GM12878 (cell line): ENCODE data around the gene CTSW. TPM values are rescaled to one million over a fixed set of nuclear protein-coding genes. Genes with fewer than 3 reads are reported as not detected.

Experiments used
- ASH2L ChIP-seq: fragments of 300-600, 200-600 bp; sonication (generic); IDR thresholded peaks from 2 replicates; pipeline ENCODE4 v1.6.1; 2017; ENCODE audit warnings: low read depth, mild to moderate bottlenecking, borderline replicate concordance
- ATF2 ChIP-seq: IDR thresholded peaks from 2 replicates; pipeline ENCODE4 v1.6.1; 2012; ENCODE audit warnings: low read length, inconsistent platforms
- BACH1 ChIP-seq: fragments of 450-650 bp; IDR thresholded peaks from 2 replicates; pipeline ENCODE4 v1.6.1; 2017; ENCODE audit warnings: mild to moderate bottlenecking, borderline replicate concordance
- BHLHE40 ChIP-seq, 2 experiments: fragments of 450-650 bp in 1 of 2; IDR thresholded peaks; 2 replicates each; pipeline ENCODE4 v1.6.1; 2011 to 2017; ENCODE audit warnings: low read depth in 2 of 2, borderline replicate concordance in 1 of 2, improper control_type of control experiment in 1 of 2, low read length in 1 of 2, mild to moderate bottlenecking in 1 of 2
- CREB1 ChIP-seq: IDR thresholded peaks from 2 replicates; pipeline ENCODE4 v1.6.1; 2012; ENCODE audit warnings: low read depth, mild to moderate bottlenecking, inconsistent platforms
- DPF2 ChIP-seq: fragments of 450-650 bp; IDR thresholded peaks from 2 replicates; pipeline ENCODE4 v1.6.1; 2017; ENCODE audit warnings: mild to moderate bottlenecking
- HCFC1 ChIP-seq: fragments of 150-350 bp; IDR thresholded peaks from 2 replicates; pipeline ENCODE4 v1.6.1; 2014; ENCODE audit warnings: low read length
- NFIC ChIP-seq: IDR thresholded peaks from 2 replicates; pipeline ENCODE4 v1.6.1; 2012; ENCODE audit warnings: low read depth, mild to moderate bottlenecking, inconsistent platforms, low read length, moderate library complexity
- PML ChIP-seq: IDR thresholded peaks from 2 replicates; pipeline ENCODE4 v1.6.1; 2012; ENCODE audit warnings: low read length, inconsistent platforms
- POLR2AphosphoS5 ChIP-seq: IDR thresholded peaks from 2 replicates; pipeline ENCODE4 v1.6.1; 2011; ENCODE audit warnings: mild to moderate bottlenecking, low read length, inconsistent platforms
- RAD51 ChIP-seq: fragments of 450-650 bp; IDR thresholded peaks from 2 replicates; pipeline ENCODE4 v1.6.1; 2016; ENCODE audit warnings: moderate library complexity, mild to moderate bottlenecking, inconsistent platforms
- SIN3A ChIP-seq: IDR thresholded peaks from 2 replicates; pipeline ENCODE4 v1.6.1; 2012; ENCODE audit warnings: low read depth, low read length, improper control_type of control experiment
- SMAD1 ChIP-seq: fragments of 450-650 bp; IDR thresholded peaks from 2 replicates; pipeline ENCODE4 v1.6.1; 2018; ENCODE audit warnings: mild to moderate bottlenecking, low read depth; ENCODE audit not compliant: partially characterized antibody
- SP1 ChIP-seq: IDR thresholded peaks from one replicate; pipeline ENCODE4 v1.6.1; 2011; ENCODE audit warnings: low read depth, low read length
- SREBF1 ChIP-seq: IDR thresholded peaks from 2 replicates; pipeline ENCODE4 v1.6.1; 2012; ENCODE audit warnings: mild to moderate bottlenecking, low read length
- TCF12 ChIP-seq: IDR thresholded peaks from 2 replicates; pipeline ENCODE4 v1.6.1; 2011; ENCODE audit warnings: low read depth, mild to moderate bottlenecking, low read length
- ZBED1 ChIP-seq: IDR thresholded peaks from 2 replicates; pipeline ENCODE4 v1.6.1; 2016; ENCODE audit warnings: borderline replicate concordance
- ZNF207 ChIP-seq: fragments of 450-650 bp; IDR thresholded peaks from 2 replicates; pipeline ENCODE4 v1.6.1; 2014; ENCODE audit warnings: antibody characterized with exemption, mild to moderate bottlenecking, borderline replicate concordance
- ZNF217 ChIP-seq: fragments of 450-650 bp; IDR thresholded peaks from 2 replicates; pipeline ENCODE4 v1.6.1; 2017; ENCODE audit warnings: antibody characterized with exemption, mild to moderate bottlenecking
- ZNF622 ChIP-seq: fragments of 450-650 bp; IDR thresholded peaks from 2 replicates; pipeline ENCODE4 v1.6.1; 2017; ENCODE audit warnings: mild to moderate bottlenecking, inconsistent platforms
- ZZZ3 ChIP-seq: IDR thresholded peaks from 2 replicates; pipeline ENCODE4 v1.6.1; 2011; ENCODE audit warnings: low read depth; ENCODE audit not compliant: control insufficient read depth, insufficient read length
- polyA plus RNA-seq, 11 experiments: library from polyadenylated mRNA; depleted of rRNA in 4 of 11; unstranded in 6 of 11; stranded (reverse) in 5 of 11; fragments of >200 nt; fragmentation: Nextera tagmentation in 4 of 11; fragmentation: Illumina TruSeq in 1 of 11; extraction: Ambion mirVana in 4 of 11; extraction: Trizol in 1 of 11; gene quantifications; 1 replicate in 1 of 11; 2 replicates in 10 of 11; pipeline versions ENCODE4 v1.2.1 to v1.2.3, GENCODE V29; 2011 to 2016; ENCODE audit warnings: inconsistent platforms in 2 of 11, missing spikeins in 2 of 11, low read depth in 1 of 11
- total RNA-seq, 4 experiments: library from RNA; depleted of rRNA in 3 of 4; stranded (reverse); fragments of >200 nt in 3 of 4; fragmentation: Illumina TruSeq in 1 of 4; extraction: Trizol in 1 of 4; gene quantifications; 2 replicates each; pipeline versions ENCODE4 v1.2.1 to v1.2.3, GENCODE V29; 2013 to 2021
- TF ChIP-seq, protein P1 (sequence below): fragments of 450-650 bp; IDR thresholded peaks from 2 replicates; pipeline ENCODE4 v1.6.1; 2017; ENCODE audit warnings: mild to moderate bottlenecking, moderate library complexity
- TF ChIP-seq, protein P2 (sequence below): IDR thresholded peaks from 2 replicates; pipeline ENCODE4 v1.6.1; 2011; ENCODE audit warnings: mild to moderate bottlenecking, low read depth, low read length, moderate library complexity; ENCODE audit not compliant: insufficient replicate concordance

Gene CTSW
- total and polyA plus RNA-seq, 10 of the 15 experiments (the other 5 are each of a cell fraction or from before 2014, with no cell fraction given), result 0.53 to 12.0 (median 1.7) TPM

DNA sequence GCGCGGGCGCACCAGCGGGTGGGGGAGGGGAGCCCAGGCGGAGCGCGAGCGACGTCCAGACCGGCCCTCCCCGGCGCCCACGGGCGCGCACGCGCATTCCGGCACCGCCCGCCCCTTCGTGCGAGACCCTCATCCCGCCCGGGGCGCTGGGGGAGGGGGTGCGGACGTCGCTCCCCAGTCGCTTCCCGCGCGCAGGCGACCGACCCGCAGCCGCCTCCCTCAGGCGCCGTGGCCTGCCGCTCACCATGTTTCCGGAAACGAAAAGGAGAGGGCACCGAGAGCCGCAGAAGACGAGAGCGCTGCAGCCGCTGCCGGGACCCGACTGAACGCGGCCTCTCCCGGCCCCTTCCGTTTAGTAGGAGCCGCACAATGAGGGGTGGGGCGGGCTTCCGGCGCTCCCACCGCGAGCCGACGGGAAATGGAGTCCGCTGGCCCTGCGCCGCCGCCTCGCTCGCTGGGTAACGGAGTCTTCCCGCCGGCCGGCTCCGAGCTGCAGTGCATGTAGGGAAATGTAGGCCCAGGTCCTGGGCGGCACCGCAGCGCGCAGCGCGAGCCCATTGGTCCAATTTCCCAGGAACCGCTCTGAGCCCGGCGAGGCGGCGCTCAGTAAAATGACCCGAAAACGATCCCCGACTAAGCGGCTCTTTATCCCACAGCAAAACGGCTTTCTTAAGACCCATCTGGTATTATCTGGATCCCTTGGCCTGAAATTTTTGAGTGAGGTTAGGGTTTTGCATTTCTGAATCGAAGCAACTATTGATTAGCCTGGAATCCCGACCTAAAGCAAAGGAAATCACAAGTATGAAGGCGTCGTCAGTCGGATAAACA, 21.6 kb upstream of the CTSW start, which contains the start of gene CFL1 (continued):
- peak; percentile 84 for TF ChIP-seq ZNF207
- no peak; the same call in 1 of the 2 replicates for TF ChIP-seq ZNF622
- TF ChIP-seq POLR2AphosphoS5, result peak; percentile 99
- peak; percentile 79; the same call in 1 of the 2 replicates for TF ChIP-seq TCF12
- TF ChIP-seq DPF2, result peak; percentile 85
- peak; percentile 11 for TF ChIP-seq SP1
- no peak for TF ChIP-seq PML
- peak in 1 of 2 experiments; percentile 55; a peak in 2 of 4 replicates for TF ChIP-seq BHLHE40 (IDR thresholded peaks at IDR 0.05; ENCODE audit: borderline replicate concordance in 1 of 2, low read depth in 2 of 2, low read length in 1 of 2)
- TF ChIP-seq CREB1, result no peak
- no peak for TF ChIP-seq SMAD1
- TF ChIP-seq ATF2, result no peak
- peak; percentile 93 for TF ChIP-seq SIN3A
- peak; percentile 97 for TF ChIP-seq HCFC1
- TF ChIP-seq ZBED1, result peak; percentile 67; the same call in 1 of the 2 replicates
- TF ChIP-seq, protein P1, sequence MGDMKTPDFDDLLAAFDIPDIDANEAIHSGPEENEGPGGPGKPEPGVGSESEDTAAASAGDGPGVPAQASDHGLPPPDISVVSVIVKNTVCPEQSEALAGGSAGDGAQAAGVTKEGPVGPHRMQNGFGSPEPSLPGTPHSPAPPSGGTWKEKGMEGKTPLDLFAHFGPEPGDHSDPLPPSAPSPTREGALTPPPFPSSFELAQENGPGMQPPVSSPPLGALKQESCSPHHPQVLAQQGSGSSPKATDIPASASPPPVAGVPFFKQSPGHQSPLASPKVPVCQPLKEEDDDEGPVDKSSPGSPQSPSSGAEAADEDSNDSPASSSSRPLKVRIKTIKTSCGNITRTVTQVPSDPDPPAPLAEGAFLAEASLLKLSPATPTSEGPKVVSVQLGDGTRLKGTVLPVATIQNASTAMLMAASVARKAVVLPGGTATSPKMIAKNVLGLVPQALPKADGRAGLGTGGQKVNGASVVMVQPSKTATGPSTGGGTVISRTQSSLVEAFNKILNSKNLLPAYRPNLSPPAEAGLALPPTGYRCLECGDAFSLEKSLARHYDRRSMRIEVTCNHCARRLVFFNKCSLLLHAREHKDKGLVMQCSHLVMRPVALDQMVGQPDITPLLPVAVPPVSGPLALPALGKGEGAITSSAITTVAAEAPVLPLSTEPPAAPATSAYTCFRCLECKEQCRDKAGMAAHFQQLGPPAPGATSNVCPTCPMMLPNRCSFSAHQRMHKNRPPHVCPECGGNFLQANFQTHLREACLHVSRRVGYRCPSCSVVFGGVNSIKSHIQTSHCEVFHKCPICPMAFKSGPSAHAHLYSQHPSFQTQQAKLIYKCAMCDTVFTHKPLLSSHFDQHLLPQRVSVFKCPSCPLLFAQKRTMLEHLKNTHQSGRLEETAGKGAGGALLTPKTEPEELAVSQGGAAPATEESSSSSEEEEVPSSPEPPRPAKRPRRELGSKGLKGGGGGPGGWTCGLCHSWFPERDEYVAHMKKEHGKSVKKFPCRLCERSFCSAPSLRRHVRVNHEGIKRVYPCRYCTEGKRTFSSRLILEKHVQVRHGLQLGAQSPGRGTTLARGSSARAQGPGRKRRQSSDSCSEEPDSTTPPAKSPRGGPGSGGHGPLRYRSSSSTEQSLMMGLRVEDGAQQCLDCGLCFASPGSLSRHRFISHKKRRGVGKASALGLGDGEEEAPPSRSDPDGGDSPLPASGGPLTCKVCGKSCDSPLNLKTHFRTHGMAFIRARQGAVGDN, result peak; percentile 90
- TF ChIP-seq NFIC, result no peak
- TF ChIP-seq SREBF1, result peak; percentile 87
- TF ChIP-seq RAD51, result no peak
- TF ChIP-seq BACH1, result peak; percentile 90
- TF ChIP-seq, protein P2, sequence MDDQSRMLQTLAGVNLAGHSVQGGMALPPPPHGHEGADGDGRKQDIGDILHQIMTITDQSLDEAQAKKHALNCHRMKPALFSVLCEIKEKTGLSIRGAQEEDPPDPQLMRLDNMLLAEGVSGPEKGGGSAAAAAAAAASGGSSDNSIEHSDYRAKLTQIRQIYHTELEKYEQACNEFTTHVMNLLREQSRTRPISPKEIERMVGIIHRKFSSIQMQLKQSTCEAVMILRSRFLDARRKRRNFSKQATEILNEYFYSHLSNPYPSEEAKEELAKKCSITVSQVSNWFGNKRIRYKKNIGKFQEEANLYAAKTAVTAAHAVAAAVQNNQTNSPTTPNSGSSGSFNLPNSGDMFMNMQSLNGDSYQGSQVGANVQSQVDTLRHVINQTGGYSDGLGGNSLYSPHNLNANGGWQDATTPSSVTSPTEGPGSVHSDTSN, result peak; percentile 34
- no peak for TF ChIP-seq ZZZ3
- TF ChIP-seq ZNF217, result peak; percentile 77; the same call in 1 of the 2 replicates
- TF ChIP-seq ASH2L, result 0 out of 2 replicates have a peak, but pooled peaks have one; percentile 76
